ENCODE measurements around the gene URB2. TPM values are rescaled to one million over a fixed set of nuclear protein-coding genes. Genes with fewer than 3 reads are reported as not detected.
A peak's percentile ranks its signal among the peaks of the same experiment; 100 is the strongest.

URB2 gene
- total and polyA plus RNA-seq, 4 donors = 6.5 to 11.0 (median 8.0) TPM

GRCh38 chr1:229657993-229658755, 32.1 kb downstream of the URB2 start:
- WGBS (ENCODE audit: insufficient coverage) = 75% methylated on average over 1 of the region's 2 CpGs
- Histone ChIP-seq H3K27ac (ENCODE audit: low read depth, low read length) (no peak overlapping the region), H3K4me1 (ENCODE audit: control insufficient read depth, insufficient read depth, low read length) (no peaks in the 10 kb centered on the region), H3K27me3 (ENCODE audit: control insufficient read depth, insufficient read depth, low read length) (no peaks in the 10 kb centered on the region), H3K4me3 (ENCODE audit: low read depth, low read length) (no peak overlapping the region), H3K9me3 (ENCODE audit: control insufficient read depth, insufficient read depth, low read length) (no peaks in the 10 kb centered on the region), H3K36me3 (ENCODE audit: control insufficient read depth, insufficient read depth, low read length) (peaks cover 17% of the 10 kb centered on the region)
- DNase-seq (ENCODE audit: low read depth in 4 of 6, low spot score in 6 of 6) = no peak

GRCh38 chr1:229661022-229661877, 35.2 kb downstream of the URB2 start:
- DNase-seq (ENCODE audit: low read depth in 4 of 6, low spot score in 6 of 6) = peak; percentile 47 to 95 (median 67)
- peaks cover 6% of the 10 kb centered on the region for H3K4me1 ChIP-seq (ENCODE audit: control insufficient read depth, insufficient read depth, low read length)
- WGBS (ENCODE audit: insufficient coverage) = 49% methylated on average over 15 of the region's 19 CpGs
- H3K27me3 ChIP-seq (ENCODE audit: control insufficient read depth, insufficient read depth, low read length) = no peaks in the 10 kb centered on the region
- no peaks in the 10 kb centered on the region for H3K9me3 ChIP-seq (ENCODE audit: control insufficient read depth, insufficient read depth, low read length)
- H3K36me3 ChIP-seq (ENCODE audit: control insufficient read depth, insufficient read depth, low read length) = peaks cover 16% of the 10 kb centered on the region
- no peak overlapping the region for H3K27ac ChIP-seq (ENCODE audit: low read depth, low read length)
- H3K4me3 ChIP-seq (ENCODE audit: low read depth, low read length) = no peak overlapping the region

- Histone ChIP-seq H3K27ac (ENCODE audit: low read depth, low read length) (no peak overlapping the region), H3K4me1 (ENCODE audit: control insufficient read depth, insufficient read depth, low read length) (peaks cover 11% of the 10 kb centered on the region), H3K27me3 (ENCODE audit: control insufficient read depth, insufficient read depth, low read length) (no peaks in the 10 kb centered on the region), H3K36me3 (ENCODE audit: control insufficient read depth, insufficient read depth, low read length) (peaks cover 16% of the 10 kb centered on the region), H3K9me3 (ENCODE audit: control insufficient read depth, insufficient read depth, low read length) (no peaks in the 10 kb centered on the region), H3K4me3 (ENCODE audit: low read depth, low read length) (no peak overlapping the region)
- WGBS (ENCODE audit: insufficient coverage) = 89% methylated on average over 8 of the region's 8 CpGs
- no peak for DNase-seq (ENCODE audit: low read depth in 4 of 6, low spot score in 6 of 6)
These were observed 35.9 kb downstream of the URB2 start for GRCh38 chr1:229661897-229662296.

GRCh38 chr1:229664133-229664689, 38.2 kb downstream of the URB2 start:
- H3K36me3 ChIP-seq (ENCODE audit: control insufficient read depth, insufficient read depth, low read length) = peaks cover 13% of the 10 kb centered on the region
- peak in 2 of 6 donors; percentile 38 to 40 for DNase-seq (ENCODE audit: low read depth in 4 of 6, low spot score in 6 of 6)
- 45% methylated on average over 6 of the region's 9 CpGs for WGBS (ENCODE audit: insufficient coverage)
- H3K27me3 ChIP-seq (ENCODE audit: control insufficient read depth, insufficient read depth, low read length) = no peaks in the 10 kb centered on the region
- peaks cover 11% of the 10 kb centered on the region for H3K4me1 ChIP-seq (ENCODE audit: control insufficient read depth, insufficient read depth, low read length)
- H3K9me3 ChIP-seq (ENCODE audit: control insufficient read depth, insufficient read depth, low read length) = no peaks in the 10 kb centered on the region
- H3K4me3 ChIP-seq (ENCODE audit: low read depth, low read length) = no peak overlapping the region
- H3K27ac ChIP-seq (ENCODE audit: low read depth, low read length) = no peak overlapping the region

- H3K27ac ChIP-seq (ENCODE audit: low read depth, low read length) = no peak overlapping the region
- H3K9me3 ChIP-seq (ENCODE audit: control insufficient read depth, insufficient read depth, low read length) = no peaks in the 10 kb centered on the region
- whole genome bisulfite sequencing (ENCODE audit: insufficient coverage) = 84% methylated on average over 3 of the region's 7 CpGs
- H3K4me1 ChIP-seq (ENCODE audit: control insufficient read depth, insufficient read depth, low read length) = peaks cover 11% of the 10 kb centered on the region
- peaks cover 9% of the 10 kb centered on the region for H3K36me3 ChIP-seq (ENCODE audit: control insufficient read depth, insufficient read depth, low read length)
- no peak overlapping the region for H3K4me3 ChIP-seq (ENCODE audit: low read depth, low read length)
- no peaks in the 10 kb centered on the region for H3K27me3 ChIP-seq (ENCODE audit: control insufficient read depth, insufficient read depth, low read length)
- peak in 1 of 6 donors; percentile 32 for DNase-seq (ENCODE audit: low read depth in 4 of 6, low spot score in 6 of 6)
These were observed 40.0 kb downstream of the URB2 start for GRCh38 chr1:229665912-229666558.

- Histone ChIP-seq H3K9me3 (ENCODE audit: control insufficient read depth, insufficient read depth, low read length) (no peaks in the 10 kb centered on the region), H3K4me3 (ENCODE audit: low read depth, low read length) (no peak overlapping the region), H3K27me3 (ENCODE audit: control insufficient read depth, insufficient read depth, low read length) (no peaks in the 10 kb centered on the region), H3K36me3 (ENCODE audit: control insufficient read depth, insufficient read depth, low read length) (peaks cover 9% of the 10 kb centered on the region), H3K27ac (ENCODE audit: low read depth, low read length) (no peak overlapping the region), H3K4me1 (ENCODE audit: control insufficient read depth, insufficient read depth, low read length) (peaks cover 11% of the 10 kb centered on the region)
- 67% methylated on average over 4 of the region's 4 CpGs for whole genome bisulfite sequencing (ENCODE audit: insufficient coverage)
- peak in 1 of 6 donors; percentile 46 for DNase-seq (ENCODE audit: low read depth in 4 of 6, low spot score in 6 of 6)
These were observed 40.5 kb downstream of the URB2 start for GRCh38 chr1:229666585-229666984.

GRCh38 chr1:229669333-229669732, 43.3 kb downstream of the URB2 start:
- H3K4me3 ChIP-seq (ENCODE audit: low read depth, low read length) = no peak overlapping the region
- WGBS (ENCODE audit: insufficient coverage) = 67% methylated on average over 1 of the region's 4 CpGs
- no peaks in the 10 kb centered on the region for H3K36me3 ChIP-seq (ENCODE audit: control insufficient read depth, insufficient read depth, low read length)
- H3K9me3 ChIP-seq (ENCODE audit: control insufficient read depth, insufficient read depth, low read length) = no peaks in the 10 kb centered on the region
- H3K27me3 ChIP-seq (ENCODE audit: control insufficient read depth, insufficient read depth, low read length) = no peaks in the 10 kb centered on the region
- H3K4me1 ChIP-seq (ENCODE audit: control insufficient read depth, insufficient read depth, low read length) = peaks cover 7% of the 10 kb centered on the region
- no peak overlapping the region for H3K27ac ChIP-seq (ENCODE audit: low read depth, low read length)
- peak in 1 of 6 donors; percentile 37 for DNase-seq (ENCODE audit: low read depth in 4 of 6, low spot score in 6 of 6)

GRCh38 chr1:229671310-229671709, 45.3 kb downstream of the URB2 start:
- no peak overlapping the region for H3K4me3 ChIP-seq (ENCODE audit: low read depth, low read length)
- DNase-seq (ENCODE audit: low read depth in 4 of 6, low spot score in 6 of 6) = no peak
- no peaks in the 10 kb centered on the region for H3K36me3 ChIP-seq (ENCODE audit: control insufficient read depth, insufficient read depth, low read length)
- H3K27me3 ChIP-seq (ENCODE audit: control insufficient read depth, insufficient read depth, low read length) = no peaks in the 10 kb centered on the region
- peaks cover 5% of the 10 kb centered on the region for H3K4me1 ChIP-seq (ENCODE audit: control insufficient read depth, insufficient read depth, low read length)
- no CpG with 5 or more reads among the region's 5 CpGs for WGBS (ENCODE audit: insufficient coverage)
- H3K27ac ChIP-seq (ENCODE audit: low read depth, low read length) = no peak overlapping the region
- no peaks in the 10 kb centered on the region for H3K9me3 ChIP-seq (ENCODE audit: control insufficient read depth, insufficient read depth, low read length)

- no peak overlapping the region for H3K27ac ChIP-seq (ENCODE audit: low read depth, low read length)
- peak in 1 of 6 donors; percentile 71 for DNase-seq (ENCODE audit: low read depth in 4 of 6, low spot score in 6 of 6)
- no peaks in the 10 kb centered on the region for H3K4me1 ChIP-seq (ENCODE audit: control insufficient read depth, insufficient read depth, low read length)
- H3K27me3 ChIP-seq (ENCODE audit: control insufficient read depth, insufficient read depth, low read length) = no peaks in the 10 kb centered on the region
- H3K4me3 ChIP-seq (ENCODE audit: low read depth, low read length) = no peak overlapping the region
- no peaks in the 10 kb centered on the region for H3K36me3 ChIP-seq (ENCODE audit: control insufficient read depth, insufficient read depth, low read length)
- WGBS (ENCODE audit: insufficient coverage) = no CpG with 5 or more reads among the region's 2 CpGs
- no peaks in the 10 kb centered on the region for H3K9me3 ChIP-seq (ENCODE audit: control insufficient read depth, insufficient read depth, low read length)
These were observed 46.2 kb downstream of the URB2 start for GRCh38 chr1:229672246-229672645.
